B cell (primary cell): Measurements from ENCODE around the gene TARS1. TPM values are rescaled to one million over a fixed set of nuclear protein-coding genes. Genes with fewer than 3 reads are reported as not detected.

ENCODE experiments used
- ATAC-seq: fragments of 200-7000 bp; cut with Tn5 transposase; one replicate; pipeline ENCODE4 v1.10.0; 2021; ENCODE audit warnings: low read depth, mild to moderate bottlenecking, moderate number of reproducible peaks, moderate library complexity
- CTCF ChIA-PET: fragments of 350-600 bp; sonication (Branson Sonifier 250); formaldehyde crosslinking; loops from one replicate; lab custom pipeline; 2021; ENCODE audit warnings: antibody characterized with exemption, inconsistent platforms; lab: Charles Lee
- POLR2A ChIA-PET: fragments of 350-600 bp; sonication (Branson Sonifier 250); formaldehyde crosslinking; loops from one replicate; lab custom pipeline; 2021; ENCODE audit warnings: antibody characterized with exemption; lab: Charles Lee
- DNase-seq: peaks from one replicate; pipeline ENCODE4 v3.0.0; 2013
- H2AFZ ChIP-seq: 2 replicates; pipeline ENCODE4 v1.6.1; 2012; ENCODE audit warnings: mild to moderate bottlenecking, low read depth, low read length; ENCODE audit not compliant: insufficient read depth, poor library complexity, severe bottlenecking
- H3K27ac ChIP-seq, 2 donors: 1 replicate in 1 of 2; 2 replicates in 1 of 2; pipeline ENCODE4 v1.5.1; 2012 to 2013; ENCODE audit warnings: low read length in 2 of 2, mild to moderate bottlenecking in 2 of 2, moderate library complexity in 1 of 2
- H3K27me3 ChIP-seq, 4 experiments: fragments of 200-600 bp in 1 of 4; sonication (generic) in 1 of 4; replicated peaks in 1 of 4; 1 replicate in 2 of 4; 2 replicates in 2 of 4; pipeline versions ENCODE4 v1.6.1 to v1.7.0; 2013 to 2016; ENCODE audit warnings: low read length in 3 of 4, mild to moderate bottlenecking in 2 of 4, mixed read lengths in 1 of 4, moderate library complexity in 1 of 4; ENCODE audit not compliant: insufficient read depth in 4 of 4, control insufficient read depth in 3 of 4; ENCODE audit errors: control extremely low read depth in 1 of 4
- H3K36me3 ChIP-seq, 2 experiments: replicated peaks in 1 of 2; 1 replicate in 1 of 2; 2 replicates in 1 of 2; pipeline versions ENCODE4 v1.6.1 to v1.7.1; 2013; ENCODE audit warnings: low read length in 1 of 2; ENCODE audit not compliant: insufficient read depth in 2 of 2, control insufficient read depth in 1 of 2; ENCODE audit errors: control extremely low read depth in 1 of 2, extremely low read depth in 1 of 2
- H3K4me1 ChIP-seq, 2 donors: fragments of 200-600 bp in 1 of 2; sonication (generic) in 1 of 2; 1 replicate in 1 of 2; 2 replicates in 1 of 2; pipeline versions ENCODE4 v1.5.1 to v1.6.1; 2013 to 2017; ENCODE audit warnings: low read length in 2 of 2; ENCODE audit not compliant: control insufficient read depth in 2 of 2, insufficient read depth in 2 of 2
- H3K4me2 ChIP-seq: replicated peaks from 2 replicates; pipeline ENCODE3; 2012; ENCODE audit warnings: mild to moderate bottlenecking, low read depth, low read length; ENCODE audit not compliant: poor library complexity, severe bottlenecking
- H3K4me3 ChIP-seq, 5 experiments: fragments of 200-600 bp in 1 of 5; sonication (generic) in 1 of 5; 1 replicate in 3 of 5; 2 replicates in 2 of 5; pipeline versions ENCODE4 v1.5.1 to v1.7.0; 2011 to 2016; ENCODE audit warnings: low read length in 4 of 5, mild to moderate bottlenecking in 4 of 5, low read depth in 2 of 5, control low read depth in 1 of 5, moderate library complexity in 1 of 5; ENCODE audit not compliant: insufficient read depth in 1 of 5; ENCODE audit errors: control extremely low read depth in 1 of 5, extremely low read depth in 1 of 5
- H3K79me2 ChIP-seq: fragments of 200-600 bp; sonication (generic); one replicate; pipeline ENCODE4 v1.6.0; 2016; ENCODE audit warnings: low read length; ENCODE audit not compliant: control insufficient read depth, insufficient read depth
- H3K9ac ChIP-seq: fragments of 200-600 bp; sonication (generic); 2 replicates; pipeline ENCODE4 v1.6.1; 2017; ENCODE audit warnings: mild to moderate bottlenecking, low read length, moderate library complexity
- H3K9me3 ChIP-seq, 3 donors: one replicate each; pipeline versions ENCODE4 v1.6.1 to v1.7.1; 2013; ENCODE audit warnings: low read length in 2 of 3; ENCODE audit not compliant: control insufficient read depth in 2 of 3, insufficient read depth in 1 of 3; ENCODE audit errors: control extremely low read depth in 1 of 3
- H4K20me1 ChIP-seq: 2 replicates; pipeline ENCODE4 v1.6.0; 2012; ENCODE audit warnings: mild to moderate bottlenecking, low read length; ENCODE audit not compliant: insufficient read depth, control insufficient read depth, poor library complexity, severe bottlenecking
- H3K27ac Mint-ChIP-seq: one replicate; pipeline ENCODE4 v1.8.0; 2021; ENCODE audit warnings: mixed read lengths
- H3K27me3 Mint-ChIP-seq: one replicate; pipeline ENCODE4 v1.8.0; 2021; ENCODE audit warnings: mixed read lengths
- H3K4me1 Mint-ChIP-seq: one replicate; pipeline ENCODE4 v1.8.0; 2021; ENCODE audit warnings: mixed read lengths
- H3K4me3 Mint-ChIP-seq: one replicate; pipeline ENCODE4 v1.8.0; 2021; ENCODE audit warnings: mixed read lengths
- H3K9me3 Mint-ChIP-seq: one replicate; pipeline ENCODE4 v1.8.0; 2022; ENCODE audit warnings: mixed read lengths; ENCODE audit not compliant: insufficient read depth
- CTCF ChIP-seq: fragments of 200-600 bp; IDR thresholded peaks from one replicate; pipeline ENCODE4 v1.8.0; 2022; ENCODE audit warnings: antibody characterized with exemption, mild to moderate bottlenecking
- EZH2 ChIP-seq: IDR thresholded peaks from 2 replicates; pipeline ENCODE4 v1.6.1; 2012; ENCODE audit warnings: borderline replicate concordance, low read depth, mild to moderate bottlenecking, moderate library complexity, low read length; ENCODE audit not compliant: insufficient read depth, poor library complexity, severe bottlenecking
- WGBS: methylation state at CpG from one replicate; pipeline ENCODE4 v1.1.5; 2013; ENCODE audit warnings: missing lambda C conversion rate; ENCODE audit not compliant: insufficient coverage; 5-methylcytosine and 5-hydroxymethylcytosine counted together
- intact Hi-C: fragments of 100-400 bp; cut with micrococcal nuclease; formaldehyde crosslinking; loops from one replicate; pipeline ENCODE4 v1.10.0; 2022
- polyA plus RNA-seq: library from polyadenylated mRNA; depleted of rRNA; stranded (reverse); fragments of >200 nt; gene quantifications from 2 replicates; pipeline ENCODE4 v1.2.3, GENCODE V29; 2012
- total RNA-seq, 2 donors: library from RNA; stranded (reverse); fragments of 120-200 nt in 1 of 2; gene quantifications; 1 replicate in 1 of 2; 2 replicates in 1 of 2; pipeline versions ENCODE4 v1.2.3 to v1.2.4, GENCODE V29; 2013 to 2022

The TARS1 gene
- total and polyA plus RNA-seq, 2 donors (not counting 1 experiment from before 2014, with no cell fraction given), result 11.0 to 66.0 TPM

- Histone ChIP-seq H2AFZ (no peak overlapping the region), H3K27me3 (no peaks in the 10 kb centered on the region), H3K36me3 (no peaks in the 10 kb centered on the region), H3K27ac (no peak overlapping the region), H3K4me2 (no peak overlapping the region), H3K79me2 (no peaks in the 10 kb centered on the region), H3K9me3 (no peaks in the 10 kb centered on the region), H4K20me1 (no peaks in the 10 kb centered on the region), H3K4me1 (no peaks in the 10 kb centered on the region), H3K4me3 (no peak overlapping the region), H3K9ac (no peak overlapping the region)
- no CpG with 5 or more reads among the region's 5 CpGs for WGBS
- TF ChIP-seq CTCF, result no peak
- TF ChIP-seq EZH2, result no peak
- ChIA-PET POLR2A (no interaction called here), CTCF (interaction anchor here (1.1 kb wide), 1 partner anchor 12 kb away, joined by 3 read pairs; no protein-coding TSS in a partner anchor)
- Mint-ChIP-seq H3K27ac (no peak overlapping the region), H3K27me3 (peaks cover 6% of the 10 kb centered on the region), H3K4me1 (no peaks in the 10 kb centered on the region), H3K9me3 (no peaks in the 10 kb centered on the region), H3K4me3 (no peak overlapping the region)
- ATAC-seq (no peak), DNase-seq (no peak)
- intact Hi-C loops, result loop anchor here (5.0 kb wide), 1 partner anchor 1839 kb away; no protein-coding TSS in a partner anchor
These were observed 19.8 kb upstream of the TARS1 start for GRCh38 chr5:33420946-33421345.

GRCh38 chr5:33422191-33422590, 18.6 kb upstream of the TARS1 start:
- Histone ChIP-seq H3K4me2 (no peak overlapping the region), H4K20me1 (no peaks in the 10 kb centered on the region), H3K4me1 (no peaks in the 10 kb centered on the region), H3K9ac (no peak overlapping the region), H3K79me2 (no peaks in the 10 kb centered on the region), H3K9me3 (no peaks in the 10 kb centered on the region), H3K27me3 (peaks cover 0 to under 1% (median 0%) of the 10 kb centered on the region in 4 experiments), H3K27ac (no peak overlapping the region), H3K36me3 (no peaks in the 10 kb centered on the region), H3K4me3 (no peak overlapping the region), H2AFZ (no peak overlapping the region)
- no CpG with 5 or more reads among the region's 2 CpGs for WGBS
- CTCF ChIA-PET, result interaction anchor here (0.7 to 1.2 kb wide), 4 partner anchors 13 to 33 kb away, joined by 3 read pairs; no protein-coding TSS in a partner anchor
- TF ChIP-seq CTCF (no peak), EZH2 (no peak)
- no peak overlapping the region for H3K27ac Mint-ChIP-seq
- H3K4me1 Mint-ChIP-seq, result no peaks in the 10 kb centered on the region
- ATAC-seq (no peak), DNase-seq (no peak)
- POLR2A ChIA-PET, result no interaction called here
- H3K9me3 Mint-ChIP-seq, result no peaks in the 10 kb centered on the region
- peaks cover 13% of the 10 kb centered on the region for H3K27me3 Mint-ChIP-seq
- H3K4me3 Mint-ChIP-seq, result no peak overlapping the region
- intact Hi-C loops, result loop anchor here (5.0 kb wide), 1 partner anchor 1840 kb away; no protein-coding TSS in a partner anchor
